Lower leg skin (tissue), 4 donors: ENCODE data around the gene DISC1. TPM values are rescaled to one million over a fixed set of nuclear protein-coding genes. Genes with fewer than 3 reads are reported as not detected.

ENCODE experiments used
- DNase-seq, 2 donors: peaks; one replicate each; pipeline ENCODE4 v3.0.0-alpha.2; 2019; ENCODE audit warnings: low spot score in 2 of 2
- H3K4me3 ChIP-seq: fragments of 200-600 bp; sonication (generic); 2 replicates; pipeline ENCODE4 v1.5.1; 2017; ENCODE audit warnings: mild to moderate bottlenecking, low read depth; ENCODE audit not compliant: poor library complexity, severe bottlenecking
- CTCF ChIP-seq, 3 donors: fragments of 450-650 bp; IDR thresholded peaks; one replicate each; pipeline ENCODE4 v1.5.1; 2016; ENCODE audit warnings: antibody characterized with exemption in 3 of 3, mild to moderate bottlenecking in 3 of 3, moderate library complexity in 2 of 3
- POLR2A ChIP-seq, 2 donors: fragments of 450-650 bp; IDR thresholded peaks; one replicate each; pipeline ENCODE4 v1.6.1; 2016 to 2017; ENCODE audit warnings: antibody characterized with exemption in 2 of 2, mild to moderate bottlenecking in 1 of 2, moderate library complexity in 1 of 2
- WGBS, 2 donors: methylation state at CpG; one replicate each; pipeline ENCODE4 v1.1.5; 2018; 5-methylcytosine and 5-hydroxymethylcytosine counted together
- intact Hi-C: fragments of 100-400 bp; cut with DNase I; formaldehyde crosslinking; loops from one replicate; pipeline ENCODE4 v1.15.0; 2023; ENCODE audit warnings: low total_unique reads
- total RNA-seq, 4 donors: library from RNA; depleted of rRNA; stranded (reverse); fragments of >200 nt; gene quantifications; one replicate each; pipeline ENCODE4 v1.1.0, GENCODE V29; 2016

The DISC1 gene
- total RNA-seq, 4 donors from 2014 or later = 1.6 to 7.4 (median 3.5) TPM

DNA sequence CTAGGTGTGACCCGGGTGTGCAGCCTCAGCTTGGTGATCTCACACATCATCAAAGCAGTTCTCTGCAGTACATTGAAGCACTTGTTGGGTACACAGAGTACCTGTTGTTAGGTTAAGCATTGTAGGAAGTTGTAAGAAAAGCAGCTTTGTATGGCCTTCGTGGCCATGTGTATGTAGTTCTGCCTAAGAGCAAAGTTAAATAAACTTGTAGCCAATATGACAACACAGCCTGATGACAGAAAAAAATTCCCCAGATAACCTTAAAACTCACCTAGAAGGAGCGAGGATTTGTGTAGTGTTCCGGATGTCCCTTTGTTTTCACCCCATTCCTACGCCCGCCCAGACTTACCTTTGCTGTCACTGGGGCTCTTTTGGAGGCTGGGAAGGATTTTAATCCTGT is 48.0 kb downstream of the DISC1 start:
- intact Hi-C loops = no loop called here
- 89 to 90% methylated on average over 6 of the region's 6 CpGs for WGBS, 2 donors
- no peak for TF ChIP-seq POLR2A (IDR thresholded peaks at IDR 0.05)
- TF ChIP-seq CTCF (IDR thresholded peaks at IDR 0.05) = no peak
- no peak overlapping the region for H3K4me3 ChIP-seq
- no peak for DNase-seq

DNA sequence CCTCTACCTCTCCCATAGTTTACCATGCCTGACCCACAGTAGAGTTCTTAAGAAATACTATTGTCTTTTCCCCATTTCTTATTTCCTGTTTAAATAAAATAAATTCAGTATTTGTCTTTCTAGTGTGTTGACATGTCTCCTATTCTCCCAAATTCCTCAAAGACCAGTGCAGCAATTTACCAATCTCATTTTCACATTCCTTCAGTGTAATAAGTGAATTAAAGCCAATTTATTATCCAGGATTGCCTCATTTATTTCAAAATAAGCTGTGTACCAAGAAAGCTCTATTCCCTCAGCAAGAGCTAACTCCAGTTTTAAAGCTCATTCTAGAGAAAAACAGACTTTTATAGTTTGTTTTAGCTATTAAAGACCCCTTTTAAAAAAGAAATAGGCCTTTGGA is 49.9 kb downstream of the DISC1 start:
- DNase-seq = no peak
- H3K4me3 ChIP-seq = no peak overlapping the region
- intact Hi-C loops = no loop called here
- TF ChIP-seq POLR2A (IDR thresholded peaks at IDR 0.05) (no peak), CTCF (IDR thresholded peaks at IDR 0.05) (no peak)

DNA sequence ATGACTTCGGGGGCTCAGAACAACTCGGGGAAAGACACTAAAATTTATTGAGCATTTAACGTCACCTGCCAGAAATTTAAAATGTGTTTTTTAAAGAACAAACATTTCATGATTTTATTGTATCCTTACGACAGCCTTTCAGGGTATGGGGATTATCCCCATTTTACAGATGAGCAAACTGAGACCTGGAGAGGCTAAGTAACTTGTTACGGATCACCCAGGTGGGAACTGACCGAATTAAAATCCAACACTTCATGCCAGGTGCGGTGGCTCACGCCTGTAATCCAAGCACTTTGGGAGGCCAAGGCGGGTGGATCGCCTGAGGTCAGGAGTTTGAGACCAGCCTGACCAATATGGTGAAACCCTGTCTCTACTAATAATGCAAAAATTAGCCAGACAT is 50.9 kb downstream of the DISC1 start:
- TF ChIP-seq POLR2A (IDR thresholded peaks at IDR 0.05) (no peak), CTCF (IDR thresholded peaks at IDR 0.05) (no peak)
- 95 to 96% methylated on average over 10 of the region's 10 CpGs for WGBS, 2 donors

DNA sequence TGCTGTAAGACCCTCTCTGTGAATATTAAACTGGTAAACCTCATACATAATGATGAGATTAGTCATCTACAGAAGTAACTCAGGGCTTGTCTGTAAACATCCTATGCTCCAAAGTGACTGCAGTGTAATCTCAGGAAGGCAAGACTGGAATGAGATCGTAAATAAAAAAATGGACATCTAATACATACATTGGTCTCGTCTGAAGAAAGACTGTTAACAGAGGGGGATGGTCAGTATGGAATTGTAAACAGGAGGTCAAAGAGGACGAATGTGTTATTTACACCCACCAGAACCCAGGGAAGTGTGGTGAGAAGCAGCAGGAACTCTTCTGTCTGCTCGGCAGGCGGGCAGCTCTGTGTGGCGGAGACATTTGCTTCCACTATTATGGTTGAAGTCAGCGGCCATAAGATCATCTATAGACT is 51.4 kb downstream of the DISC1 start:
- no peak for TF ChIP-seq POLR2A (IDR thresholded peaks at IDR 0.05)
- TF ChIP-seq CTCF (IDR thresholded peaks at IDR 0.05) = no peak
- no peak overlapping the region for H3K4me3 ChIP-seq
- intact Hi-C loops = no loop called here
- no peak for DNase-seq
- WGBS, 2 donors = 90 to 91% methylated on average over 7 of the region's 7 CpGs

More for the DNA sequence above, 50.9 kb downstream of the DISC1 start:
- DNase-seq = no peak
- H3K4me3 ChIP-seq = no peak overlapping the region
- intact Hi-C loops = no loop called here

DNA sequence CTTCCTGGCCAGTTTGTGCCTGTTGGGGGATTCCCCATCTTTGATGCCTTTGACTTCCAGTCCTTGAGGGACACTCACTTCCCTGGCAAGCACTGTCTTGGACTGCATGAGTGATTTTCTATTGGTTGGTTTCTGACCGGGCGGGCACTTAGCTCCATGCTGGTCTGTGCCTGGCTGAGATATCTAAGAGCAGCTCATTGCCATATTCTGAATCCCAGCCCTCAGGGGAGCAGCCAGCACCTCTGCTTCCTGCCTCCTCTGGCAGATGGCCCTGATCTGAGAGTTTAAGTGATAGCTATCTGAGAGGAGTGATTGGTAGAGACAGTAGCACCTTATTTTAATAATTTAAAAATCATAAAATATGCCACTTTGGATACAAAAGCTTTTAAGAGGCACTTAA is 52.5 kb downstream of the DISC1 start:
- intact Hi-C loops = no loop called here
- TF ChIP-seq POLR2A (IDR thresholded peaks at IDR 0.05) (no peak), CTCF (IDR thresholded peaks at IDR 0.05) (no peak)
- no peak overlapping the region for H3K4me3 ChIP-seq
- DNase-seq = no peak
- 39 to 50% methylated on average over 2 of the region's 2 CpGs for WGBS, 2 donors

- intact Hi-C loops = no loop called here
- 82 to 88% methylated on average over 3 of the region's 3 CpGs for WGBS, 2 donors
- no peak overlapping the region for H3K4me3 ChIP-seq
- no peak for TF ChIP-seq CTCF (IDR thresholded peaks at IDR 0.05)
- no peak for TF ChIP-seq POLR2A (IDR thresholded peaks at IDR 0.05)
- no peak for DNase-seq
These were observed 54.4 kb downstream of the DISC1 start for GRCh38 chr1:231681006-231681405.
